Body of pancreas (tissue), 4 donors: ENCODE data around the gene GIPC2. TPM values are rescaled to one million over a fixed set of nuclear protein-coding genes. Genes with fewer than 3 reads are reported as not detected.

Experiments used
- ATAC-seq: fragments of 150-250 bp; one replicate; pipeline ENCODE4 v1.9.1; 2016
- DNase-seq, 4 donors: peaks; one replicate each; pipeline ENCODE4 v3.0.0-alpha.2; 2019
- H3K27ac ChIP-seq, 4 donors: fragments of 200-600 bp; sonication (generic); 1 replicate in 3 of 4; 2 replicates in 1 of 4; pipeline versions ENCODE4 v1.5.1 to v1.6.1; 2016 to 2019; ENCODE audit warnings: mild to moderate bottlenecking in 1 of 4, mixed read lengths in 1 of 4, moderate library complexity in 1 of 4
- H3K27me3 ChIP-seq, 2 donors: fragments of 200-600 bp; sonication (generic); one replicate each; pipeline ENCODE4 v1.6.0; 2016; ENCODE audit warnings: mild to moderate bottlenecking in 1 of 2
- H3K36me3 ChIP-seq, 2 donors: fragments of 200-600 bp; sonication (generic); replicated peaks in 1 of 2; 2 replicates each; pipeline ENCODE4 v1.5.1; 2016; ENCODE audit warnings: low read depth in 2 of 2; ENCODE audit not compliant: insufficient read depth in 1 of 2
- H3K4me1 ChIP-seq: fragments of 200-600 bp; sonication (generic); one replicate; pipeline ENCODE4 v1.6.0; 2016
- H3K4me3 ChIP-seq, 2 donors: fragments of 200-600 bp; sonication (generic); 1 replicate in 1 of 2; 2 replicates in 1 of 2; pipeline ENCODE4 v1.5.1; 2016 to 2019
- H3K9me3 ChIP-seq, 3 donors: fragments of 200-600 bp; sonication (generic); 1 replicate in 2 of 3; 2 replicates in 1 of 3; pipeline ENCODE4 v1.5.1; 2016
- CTCF ChIP-seq, 7 experiments: fragments of 450-650 bp in 4 of 7; fragments of 200-600 bp in 3 of 7; sonication (generic) in 3 of 7; IDR thresholded peaks; one replicate each; pipeline ENCODE4 v1.5.1; 2016 to 2019; ENCODE audit warnings: antibody characterized with exemption in 7 of 7
- POLR2A ChIP-seq, 3 donors: fragments of 450-650 bp; IDR thresholded peaks; one replicate each; pipeline ENCODE4 v1.6.1; 2016; ENCODE audit warnings: antibody characterized with exemption in 3 of 3, mild to moderate bottlenecking in 2 of 3
- WGBS, 2 donors: methylation state at CpG; one replicate each; pipeline ENCODE4 v1.1.5; 2017; 5-methylcytosine and 5-hydroxymethylcytosine counted together
- intact Hi-C: fragments of 100-400 bp; cut with DNase I; formaldehyde crosslinking; loops from one replicate; pipeline ENCODE4 v1.15.1; 2023
- total RNA-seq, 2 donors: library from RNA; depleted of rRNA; stranded (reverse); fragments of >200 nt; gene quantifications; one replicate each; pipeline ENCODE4 v1.1.0, GENCODE V29; 2016

The GIPC2 gene
- total RNA-seq, 2 donors from 2014 or later: 19.2 to 20.1 TPM

GRCh38 chr1:78088486-78088885 is 42.7 kb downstream of the GIPC2 start:
- H3K4me3 ChIP-seq: no peak overlapping the region
- no peaks in the 10 kb centered on the region for H3K9me3 ChIP-seq
- TF ChIP-seq POLR2A (IDR thresholded peaks at IDR 0.05) (no peak), CTCF (IDR thresholded peaks at IDR 0.05) (no peak)
- H3K36me3 ChIP-seq: no peaks in the 10 kb centered on the region
- ATAC-seq (no peak), DNase-seq (no peak)
- no peaks in the 10 kb centered on the region for H3K27me3 ChIP-seq
- H3K4me1 ChIP-seq: no peaks in the 10 kb centered on the region
- intact Hi-C loops: no loop called here
- no peak overlapping the region for H3K27ac ChIP-seq

- Histone ChIP-seq H3K9me3 (no peaks in the 10 kb centered on the region), H3K27me3 (no peaks in the 10 kb centered on the region), H3K4me1 (no peaks in the 10 kb centered on the region), H3K4me3 (no peak overlapping the region), H3K27ac (no peak overlapping the region), H3K36me3 (no peaks in the 10 kb centered on the region)
- 90 to 92% methylated on average over 3 of the region's 3 CpGs for WGBS, 2 donors
- TF ChIP-seq CTCF (IDR thresholded peaks at IDR 0.05): no peak
- TF ChIP-seq POLR2A (IDR thresholded peaks at IDR 0.05): no peak
- intact Hi-C loops: no loop called here
- DNase-seq (no peak), ATAC-seq (no peak)
These were observed 43.2 kb downstream of the GIPC2 start for GRCh38 chr1:78089010-78089409.

- Histone ChIP-seq H3K4me1 (no peaks in the 10 kb centered on the region), H3K36me3 (no peaks in the 10 kb centered on the region), H3K4me3 (no peak overlapping the region), H3K27me3 (no peaks in the 10 kb centered on the region), H3K27ac (no peak overlapping the region), H3K9me3 (no peaks in the 10 kb centered on the region)
- no peak for DNase-seq
- ATAC-seq: no peak
- TF ChIP-seq CTCF (IDR thresholded peaks at IDR 0.05): no peak
- 94 to 96% methylated on average over 3 of the region's 3 CpGs for WGBS, 2 donors
- intact Hi-C loops: no loop called here
These were observed 44.8 kb downstream of the GIPC2 start for GRCh38 chr1:78090472-78091133.

GRCh38 chr1:78091215-78091813 is 45.5 kb downstream of the GIPC2 start:
- no peak overlapping the region for H3K4me3 ChIP-seq
- ATAC-seq: no peak
- intact Hi-C loops: no loop called here
- DNase-seq: no peak
- H3K9me3 ChIP-seq: no peaks in the 10 kb centered on the region
- no peaks in the 10 kb centered on the region for H3K36me3 ChIP-seq
- H3K4me1 ChIP-seq: no peaks in the 10 kb centered on the region
- TF ChIP-seq CTCF (IDR thresholded peaks at IDR 0.05) (no peak), POLR2A (IDR thresholded peaks at IDR 0.05) (no peak)
- H3K27me3 ChIP-seq: no peaks in the 10 kb centered on the region
- no peak overlapping the region for H3K27ac ChIP-seq
- 94 to 97% methylated on average over 18 of the region's 18 CpGs for WGBS, 2 donors

GRCh38 chr1:78091886-78092285 is 46.1 kb downstream of the GIPC2 start:
- H3K4me3 ChIP-seq: no peak overlapping the region
- H3K27ac ChIP-seq: no peak overlapping the region
- H3K4me1 ChIP-seq: peaks cover 5% of the 10 kb centered on the region
- ATAC-seq (no peak), DNase-seq (no peak)
- no peaks in the 10 kb centered on the region for H3K36me3 ChIP-seq
- WGBS, 2 donors: 90 to 94% methylated on average over 3 of the region's 3 CpGs
- no peaks in the 10 kb centered on the region for H3K9me3 ChIP-seq
- no peaks in the 10 kb centered on the region for H3K27me3 ChIP-seq
- intact Hi-C loops: no loop called here
- TF ChIP-seq CTCF (IDR thresholded peaks at IDR 0.05) (no peak), POLR2A (IDR thresholded peaks at IDR 0.05) (no peak)
